Effector memory CD4-positive, alpha-beta T cell (primary cell): ENCODE results near the gene TMPRSS2.

Source experiments
- DNase-seq, 3 donors: peaks; one replicate each; pipeline ENCODE4 v3.0.0-alpha.2; 2020
- H3K27ac ChIP-seq: 2 replicates; pipeline ENCODE4 v1.7.0; 2013; ENCODE audit warnings: mild to moderate bottlenecking, low read length, moderate library complexity; ENCODE audit not compliant: insufficient read depth, poor library complexity, severe bottlenecking
- H3K27me3 ChIP-seq: replicated peaks from 2 replicates; pipeline ENCODE4 v1.7.0; 2013; ENCODE audit warnings: mild to moderate bottlenecking, low read length; ENCODE audit not compliant: insufficient read depth, control insufficient read depth, poor library complexity, severe bottlenecking
- H3K36me3 ChIP-seq: 2 replicates; pipeline ENCODE4 v1.7.0; 2013; ENCODE audit warnings: mild to moderate bottlenecking, low read length, moderate library complexity; ENCODE audit not compliant: control insufficient read depth, insufficient read depth
- H3K4me1 ChIP-seq: 2 replicates; pipeline ENCODE4 v1.7.0; 2013; ENCODE audit warnings: low read length, mild to moderate bottlenecking; ENCODE audit not compliant: control insufficient read depth, insufficient read depth, poor library complexity, severe bottlenecking
- H3K4me3 ChIP-seq: 2 replicates; pipeline ENCODE4 v1.7.0; 2013; ENCODE audit warnings: low read length, low read depth, mild to moderate bottlenecking; ENCODE audit not compliant: insufficient read depth, poor library complexity, severe bottlenecking
- H3K9me3 ChIP-seq: 2 replicates; pipeline ENCODE4 v1.7.0; 2013; ENCODE audit warnings: mild to moderate bottlenecking, low read length, moderate library complexity; ENCODE audit not compliant: control insufficient read depth

TMPRSS2 gene

GRCh38 chr21:41511858-41512257 lies 3.9 kb upstream of the TMPRSS2 start:
- no peak for DNase-seq
- no peaks in the 10 kb centered on the region for H3K36me3 ChIP-seq
- no peak overlapping the region for H3K27ac ChIP-seq
- H3K27me3 ChIP-seq: peaks cover 18% of the 10 kb centered on the region
- no peaks in the 10 kb centered on the region for H3K9me3 ChIP-seq
- no peaks in the 10 kb centered on the region for H3K4me1 ChIP-seq
- no peak overlapping the region for H3K4me3 ChIP-seq

GRCh38 chr21:41510500-41510899 lies 2.5 kb upstream of the TMPRSS2 start:
- peaks cover 30% of the 10 kb centered on the region for H3K27me3 ChIP-seq
- no peaks in the 10 kb centered on the region for H3K36me3 ChIP-seq
- DNase-seq: no peak
- no peaks in the 10 kb centered on the region for H3K9me3 ChIP-seq
- H3K4me1 ChIP-seq: no peaks in the 10 kb centered on the region
- H3K4me3 ChIP-seq: no peak overlapping the region
- no peak overlapping the region for H3K27ac ChIP-seq

GRCh38 chr21:41509733-41510132 lies 1.8 kb upstream of the TMPRSS2 start:
- H3K36me3 ChIP-seq: no peaks in the 10 kb centered on the region
- no peak for DNase-seq
- H3K9me3 ChIP-seq: no peaks in the 10 kb centered on the region
- no peak overlapping the region for H3K4me3 ChIP-seq
- H3K27ac ChIP-seq: no peak overlapping the region
- no peaks in the 10 kb centered on the region for H3K4me1 ChIP-seq
- H3K27me3 ChIP-seq: peaks cover 30% of the 10 kb centered on the region

GRCh38 chr21:41509145-41509496 lies 1.2 kb upstream of the TMPRSS2 start:
- H3K4me1 ChIP-seq: no peaks in the 10 kb centered on the region
- H3K36me3 ChIP-seq: no peaks in the 10 kb centered on the region
- H3K9me3 ChIP-seq: no peaks in the 10 kb centered on the region
- DNase-seq: no peak
- H3K27ac ChIP-seq: no peak overlapping the region
- H3K4me3 ChIP-seq: no peak overlapping the region
- peaks cover 30% of the 10 kb centered on the region for H3K27me3 ChIP-seq

GRCh38 chr21:41508415-41509144 lies 622 bp upstream of the TMPRSS2 start:
- DNase-seq: no peak
- H3K4me1 ChIP-seq: no peaks in the 10 kb centered on the region
- peaks cover 30% of the 10 kb centered on the region for H3K27me3 ChIP-seq
- no peak overlapping the region for H3K4me3 ChIP-seq
- no peaks in the 10 kb centered on the region for H3K36me3 ChIP-seq
- no peak overlapping the region for H3K27ac ChIP-seq
- no peaks in the 10 kb centered on the region for H3K9me3 ChIP-seq

GRCh38 chr21:41506611-41507520 lies 1.1 kb downstream of the TMPRSS2 start:
- H3K27ac ChIP-seq: no peak overlapping the region
- peaks cover 30% of the 10 kb centered on the region for H3K27me3 ChIP-seq
- no peak for DNase-seq
- H3K36me3 ChIP-seq: no peaks in the 10 kb centered on the region
- no peaks in the 10 kb centered on the region for H3K9me3 ChIP-seq
- no peak overlapping the region for H3K4me3 ChIP-seq
- H3K4me1 ChIP-seq: no peaks in the 10 kb centered on the region

GRCh38 chr21:41506005-41506594 lies 1.9 kb downstream of the TMPRSS2 start:
- DNase-seq: no peak
- Histone ChIP-seq H3K4me3 (no peak overlapping the region), H3K27me3 (peaks cover 30% of the 10 kb centered on the region), H3K4me1 (no peaks in the 10 kb centered on the region), H3K27ac (no peak overlapping the region), H3K36me3 (no peaks in the 10 kb centered on the region), H3K9me3 (no peaks in the 10 kb centered on the region)

- H3K27me3 ChIP-seq: peaks cover 28% of the 10 kb centered on the region
- H3K9me3 ChIP-seq: no peaks in the 10 kb centered on the region
- DNase-seq: no peak
- H3K27ac ChIP-seq: no peak overlapping the region
- no peak overlapping the region for H3K4me3 ChIP-seq
- H3K4me1 ChIP-seq: no peaks in the 10 kb centered on the region
- no peaks in the 10 kb centered on the region for H3K36me3 ChIP-seq
These were observed 3.9 kb downstream of the TMPRSS2 start for GRCh38 chr21:41504030-41504429.

- Histone ChIP-seq H3K9me3 (no peaks in the 10 kb centered on the region), H3K27me3 (peaks cover 22% of the 10 kb centered on the region), H3K36me3 (no peaks in the 10 kb centered on the region), H3K4me3 (no peak overlapping the region), H3K27ac (no peak overlapping the region), H3K4me1 (no peaks in the 10 kb centered on the region)
- DNase-seq: no peak
These were observed 4.6 kb downstream of the TMPRSS2 start for GRCh38 chr21:41503331-41503730.

GRCh38 chr21:41501919-41502318 lies 6.0 kb downstream of the TMPRSS2 start:
- Histone ChIP-seq H3K9me3 (no peaks in the 10 kb centered on the region), H3K27ac (no peak overlapping the region), H3K36me3 (no peaks in the 10 kb centered on the region), H3K4me3 (no peak overlapping the region), H3K4me1 (no peaks in the 10 kb centered on the region), H3K27me3 (peaks cover 12% of the 10 kb centered on the region)
- DNase-seq: no peak
